Measurements from ENCODE around the gene DNAH3. TPM values are rescaled to one million over a fixed set of nuclear protein-coding genes. Genes with fewer than 3 reads are reported as not detected.

The DNAH3 gene
- total RNA-seq (2021): 0.57 to 1.2 TPM (median 1.1 TPM) in 3 replicates
- percentile 23 among the genes with signal in this experiment for Bru-seq, nascent RNA
- long read RNA-seq, experiment 1, partial matches to known transcripts: 1 of 4 reads
- long read RNA-seq, experiment 1, other reads (novel, unspliced or antisense): 3 of 4 reads
- long read RNA-seq, experiment 2, partial matches to known transcripts: 0 of 1 reads
- long read RNA-seq, experiment 2, other reads (novel, unspliced or antisense): 1 of 1 reads
- long read RNA-seq, experiment 3, partial matches to known transcripts: 0 of 1 reads
- long read RNA-seq, experiment 3, other reads (novel, unspliced or antisense): 1 of 1 reads

- H3K27me3 Mint-ChIP-seq (ENCODE audit: low read depth): peaks cover 7% of the 10 kb centered on the region
- H3K9me3 Mint-ChIP-seq: peaks cover 9% of the 10 kb centered on the region
- no peak within 1 kb of the TSS for H3K4me3 Mint-ChIP-seq
- TF ChIP-seq ZNF532 (CRISPR knock-in tag; IDR thresholded peaks at IDR 0.05; ENCODE audit: borderline replicate concordance) (no peak), SMAD4 (CRISPR knock-in tag; IDR thresholded peaks at IDR 0.05) (no peak), TEAD4 (CRISPR knock-in tag; IDR thresholded peaks at IDR 0.05) (no peak), USF1 (CRISPR knock-in tag; IDR thresholded peaks at IDR 0.05) (no peak), FOXP4 (CRISPR knock-in tag; IDR thresholded peaks at IDR 0.05) (no peak), AR (CRISPR knock-in tag; IDR thresholded peaks at IDR 0.05) (no peak), ZMAT4 (CRISPR knock-in tag; IDR thresholded peaks at IDR 0.05) (no peak), CREB1 (CRISPR knock-in tag; IDR thresholded peaks at IDR 0.05) (no peak), AFF4 (CRISPR knock-in tag; IDR thresholded peaks at IDR 0.05; ENCODE audit: borderline replicate concordance) (no peak)
- ChIA-PET CTCF (interaction anchor here (1.1 to 2.2 kb wide), 2 partner anchors 38 to 150 kb away, joined by 3 to 6 read pairs; no protein-coding TSS in a partner anchor), POLR2A (no interaction called here)
- DNase-seq (ENCODE audit: low spot score): no peak
- H3K36me3 Mint-ChIP-seq: no peaks in the 10 kb centered on the region
- H3K4me1 Mint-ChIP-seq: peaks cover 2% of the 10 kb centered on the region; the same call in 1 of the 2 replicates
- ATAC-seq: no peak
- no peak within 1 kb of the TSS for H3K27ac Mint-ChIP-seq
Observed at GRCh38 chr16:21150375-21151001, at the start of gene DNAH3. Gene DNAH3, minus strand, starts transcription at chr16:21150846. Its CDS starts 527 bp downstream, at chr16:21150319.
